GM12875 (cell line): ENCODE measurements around the gene CSF1.
"Not testable (repeated sequence)": the region's sequence is repeated elsewhere in the genome, so short reads cannot be mapped to it uniquely, and the experiment has no call there.

Experiments used
- H3K4me3 ChIP-seq: one replicate; pipeline ENCODE4 v1.5.1; 2011; ENCODE audit warnings: low read depth, low read length, control low read depth
- CTCF ChIP-seq: IDR thresholded peaks from 2 replicates; pipeline ENCODE4 v1.5.1; 2011; ENCODE audit warnings: low read depth, mild to moderate bottlenecking, control low read depth, inconsistent platforms, low read length, moderate library complexity, borderline replicate concordance; ENCODE audit not compliant: insufficient read depth

CSF1 gene

GRCh38 chr1:109878531-109879104 lies 32.0 kb upstream of the CSF1 start:
- no peak overlapping the region for H3K4me3 ChIP-seq
- TF ChIP-seq CTCF, result no peak

GRCh38 chr1:109879371-109879770 lies 31.3 kb upstream of the CSF1 start:
- H3K4me3 ChIP-seq, result not testable (repeated sequence)

- TF ChIP-seq CTCF, result no peak
- no peak overlapping the region for H3K4me3 ChIP-seq
Measured at GRCh38 chr1:109879881-109880525, 30.6 kb upstream of the CSF1 start.

GRCh38 chr1:109880971-109881894 lies 29.4 kb upstream of the CSF1 start:
- H3K4me3 ChIP-seq, result no peak overlapping the region
- no peak for TF ChIP-seq CTCF

GRCh38 chr1:109881906-109882287 lies 28.8 kb upstream of the CSF1 start:
- TF ChIP-seq CTCF, result no peak
- H3K4me3 ChIP-seq, result no peak overlapping the region

- H3K4me3 ChIP-seq, result no peak overlapping the region
- TF ChIP-seq CTCF, result no peak
Measured at GRCh38 chr1:109882288-109883245, 28.1 kb upstream of the CSF1 start.
